HepG2 (cell line): ENCODE results near the gene GPR61. TPM values are rescaled to one million over a fixed set of nuclear protein-coding genes. Genes with fewer than 3 reads are reported as not detected.

Experiments used
- ATAC-seq: fragments of 200-7000 bp; cut with Tn5 transposase; 3 replicates; pipeline ENCODE4 v1.9.1; 2020; ENCODE audit warnings: mild to moderate bottlenecking, moderate library complexity
- BruUV-seq: library from RNA; stranded (reverse); fragments of 400-500 nt; replicated peaks from 2 replicates; lab custom pipeline; 2021; lab: Mats Ljungman, UMichigan
- CTCF ChIA-PET: fragments of 300-600 bp; formaldehyde crosslinking; extraction: SDS; loops from one replicate; lab custom pipeline; 2021; ENCODE audit warnings: low total read pairs, inconsistent platforms, low intra/inter-chr PET ratio; lab: Yijun Ruan, JAX
- POLR2A ChIA-PET: fragments of 350-600 bp; sonication (Branson Sonifier 250); formaldehyde crosslinking; loops from one replicate; lab custom pipeline; 2020; ENCODE audit warnings: antibody characterized with exemption, inconsistent platforms; lab: Yijun Ruan, JAX
- DNase-seq: peaks from one replicate; pipeline ENCODE4 v3.0.0-alpha.2; 2015; ENCODE audit warnings: low spot score
- FAIRE-seq: peaks from 3 replicates; lab custom pipeline; 2011; peaks lifted over from hg19 to GRCh38; lab: Jason Lieb, UNC
- H2AFZ ChIP-seq: one replicate; pipeline ENCODE4 v1.6.1; 2011; ENCODE audit warnings: low read length, inconsistent platforms
- H3K27ac ChIP-seq: fragments of 300-600 bp; 3 replicates; pipeline ENCODE4 v1.8.0; 2011; ENCODE audit warnings: mixed run types, mild to moderate bottlenecking, mixed read lengths, low read length, inconsistent platforms; ENCODE audit not compliant: insufficient read depth; ENCODE audit errors: extremely low read length
- H3K27me3 ChIP-seq, 2 experiments: fragments of 200-600 bp in 1 of 2; 2 replicates in 1 of 2; 3 replicates in 1 of 2; pipeline versions ENCODE4 v1.6.0 to v1.8.0; 2011; ENCODE audit warnings: low read length in 2 of 2, mild to moderate bottlenecking in 2 of 2, moderate library complexity in 2 of 2, inconsistent platforms in 1 of 2; ENCODE audit not compliant: insufficient read depth in 2 of 2, control insufficient read depth in 1 of 2
- H3K36me3 ChIP-seq, 2 experiments: fragments of 200-600 bp in 1 of 2; replicated peaks in 1 of 2; 2 replicates in 1 of 2; 3 replicates in 1 of 2; pipeline versions ENCODE4 v1.5.1 to v1.8.0; 2011; ENCODE audit warnings: low read length in 2 of 2, inconsistent platforms in 1 of 2; ENCODE audit not compliant: insufficient read depth in 2 of 2, control insufficient read depth in 1 of 2
- H3K4me1 ChIP-seq: 2 replicates; pipeline ENCODE4 v1.5.1; 2012; ENCODE audit warnings: low read length, inconsistent platforms; ENCODE audit not compliant: insufficient read depth
- H3K4me2 ChIP-seq: 2 replicates; pipeline ENCODE4 v1.6.0; 2011; ENCODE audit warnings: low read depth, low read length, inconsistent platforms
- H3K4me3 ChIP-seq, 3 experiments: fragments of 200-600 bp in 1 of 3; sonication (generic), shearing (Covaris generic) in 1 of 3; replicated peaks in 1 of 3; 2 replicates each; pipeline ENCODE4 v1.5.1; 2011 to 2016; ENCODE audit warnings: low read length in 3 of 3, inconsistent platforms in 2 of 3, low read depth in 2 of 3, mild to moderate bottlenecking in 2 of 3, control low read depth in 1 of 3, mixed read lengths in 1 of 3; ENCODE audit not compliant: insufficient read depth in 1 of 3
- H3K79me2 ChIP-seq: one replicate; pipeline ENCODE4 v1.6.1; 2011; ENCODE audit warnings: low read length, inconsistent platforms; ENCODE audit not compliant: insufficient read depth
- H3K9ac ChIP-seq: 2 replicates; pipeline ENCODE4 v1.6.0; 2011; ENCODE audit warnings: mild to moderate bottlenecking, low read depth, low read length, inconsistent platforms; ENCODE audit not compliant: insufficient read depth
- H3K9me3 ChIP-seq: 2 replicates; pipeline ENCODE4 v1.5.1; 2012; ENCODE audit warnings: mild to moderate bottlenecking, low read length
- H4K20me1 ChIP-seq: 2 replicates; pipeline ENCODE4 v1.6.0; 2011; ENCODE audit warnings: inconsistent platforms, mild to moderate bottlenecking, low read length, moderate library complexity; ENCODE audit not compliant: insufficient read depth
- AGO1 ChIP-seq: fragments of 200-400 bp; formaldehyde crosslinking; IDR thresholded peaks from 2 replicates; pipeline ENCODE4 v1.6.1; 2017; ENCODE audit warnings: mild to moderate bottlenecking, low read depth, low read length, moderate library complexity; ENCODE audit not compliant: poor library complexity, severe bottlenecking
- BHLHE40 ChIP-seq: IDR thresholded peaks from 2 replicates; pipeline ENCODE4 v1.6.1; 2011; ENCODE audit warnings: low read length, improper control_type of control experiment
- CEBPG ChIP-seq: IDR thresholded peaks from 2 replicates; pipeline ENCODE4 v1.6.1; 2016
- HMGXB3 ChIP-seq: sonication (generic); formaldehyde crosslinking; IDR thresholded peaks from 2 replicates; pipeline ENCODE4 v1.4.0; 2020; ENCODE audit warnings: missing genetic modification reagents, borderline replicate concordance
- MBNL3 ChIP-seq: fragments of 250-450 bp; sonication (Bioruptor Pico); conservative IDR thresholded peaks from 2 replicates; pipeline ENCODE4 v1.8.0; 2022; ENCODE audit warnings: mild to moderate bottlenecking, inconsistent platforms
- NR2C2 ChIP-seq: sonication (generic); formaldehyde crosslinking; IDR thresholded peaks from 2 replicates; pipeline ENCODE4 v1.4.0; 2020; ENCODE audit warnings: missing genetic modification reagents, mild to moderate bottlenecking, moderate library complexity, borderline replicate concordance
- SMAD1 ChIP-seq: sonication (generic); formaldehyde crosslinking; IDR thresholded peaks from 2 replicates; pipeline ENCODE4 v1.4.0; 2020; ENCODE audit warnings: missing genetic modification reagents, low read depth, mild to moderate bottlenecking, borderline replicate concordance
- ZBTB38 ChIP-seq: sonication (generic); formaldehyde crosslinking; IDR thresholded peaks from 2 replicates; pipeline ENCODE4 v1.5.1; 2020; ENCODE audit warnings: mild to moderate bottlenecking, missing genetic modification reagents
- ZMAT3 ChIP-seq: sonication (generic); formaldehyde crosslinking; conservative IDR thresholded peaks from 2 replicates; pipeline ENCODE4 v1.7.0; 2021; ENCODE audit warnings: missing genetic modification reagents
- ZNF496 ChIP-seq: sonication (generic); formaldehyde crosslinking; IDR thresholded peaks from 2 replicates; pipeline ENCODE4 v1.8.1; 2023; ENCODE audit warnings: mild to moderate bottlenecking, moderate library complexity, missing genetic modification reagents; ENCODE audit not compliant: insufficient replicate concordance
- ZNF644 ChIP-seq: IDR thresholded peaks from 2 replicates; pipeline ENCODE4 v1.6.1; 2016; ENCODE audit warnings: low read depth
- WGBS: methylation state at CpG from one replicate; pipeline ENCODE4 v1.1.6; 2017; ENCODE audit warnings: low lambda C conversion rate; 5-methylcytosine and 5-hydroxymethylcytosine counted together
- in situ Hi-C: cut with HindIII; loops from 2 replicates; pipeline ENCODE4 v1.10.0; 2017; ENCODE audit warnings: low pct_unique_long_range_greater_than_20kb; ENCODE audit not compliant: extremely low pct_ligation_motif_present
- intact Hi-C: fragments of 100-400 bp; cut with micrococcal nuclease; formaldehyde crosslinking; loops from one replicate; pipeline ENCODE4 v1.10.0; 2022; ENCODE audit not compliant: unreplicated experiment
- polyA plus RNA-seq, 8 experiments: library from polyadenylated mRNA; depleted of rRNA in 3 of 8; stranded (reverse) in 7 of 8; unstranded in 1 of 8; fragments of >200 nt; fragmentation: Illumina TruSeq in 4 of 8; extraction: Trizol in 4 of 8; gene quantifications; 2 replicates each; pipeline versions ENCODE4 v1.2.1 to v1.2.3, GENCODE V29; 2011 to 2016; ENCODE audit warnings: low read depth in 4 of 8, missing spikeins in 1 of 8, mixed read lengths in 1 of 8; ENCODE audit not compliant: insufficient read depth in 1 of 8
- total RNA-seq, 5 experiments: library from RNA; depleted of rRNA; stranded (reverse); fragments of >200 nt; fragmentation: Illumina TruSeq; extraction: Trizol; gene quantifications; 2 replicates each; pipeline ENCODE4 v1.2.3, GENCODE V29; 2016; ENCODE audit warnings: low read depth in 1 of 5
- TF ChIP-seq, protein P1 (sequence below): sonication (generic); formaldehyde crosslinking; IDR thresholded peaks from 2 replicates; pipeline ENCODE4 v1.4.0; 2020; ENCODE audit warnings: low read depth, missing genetic modification reagents

GPR61 gene
- total and polyA plus RNA-seq, 2 of the 13 experiments (the other 11 are each of a cell fraction or from before 2014, with no cell fraction given) = not detected

DNA sequence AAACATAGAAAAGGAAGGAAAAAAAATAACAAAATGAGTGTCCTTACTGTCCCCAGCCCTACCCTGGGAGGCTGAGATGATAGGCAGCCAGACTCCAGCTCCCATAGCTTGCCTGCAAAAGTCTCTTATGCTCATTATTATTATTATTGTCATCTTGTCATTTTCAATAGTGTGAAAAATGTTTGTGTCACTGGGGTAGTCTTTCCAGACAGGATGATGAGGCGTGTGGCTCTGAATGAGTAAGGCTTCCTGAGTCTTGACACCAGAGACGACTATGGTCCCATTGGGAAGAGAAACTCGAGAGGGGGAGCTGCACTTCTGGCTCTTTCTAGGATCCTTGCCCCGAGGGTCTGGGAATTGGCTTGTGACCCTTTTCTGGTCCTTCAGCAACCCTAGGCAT lies 46.9 kb upstream of the GPR61 start:
- intact Hi-C loops = loop anchor here (5.0 kb wide), 1 partner anchor 65 kb away; the partner anchor contains the start of gene PSMA5
- Histone ChIP-seq H3K27me3 (no peaks in the 10 kb centered on the region), H3K9ac (peak overlapping the region; percentile 66; the same call in 1 of the 2 replicates), H3K36me3 (peaks cover 2 to 6% of the 10 kb centered on the region in 2 experiments; a peak in 2 of 5 replicates), H3K4me1 (peaks cover 18% of the 10 kb centered on the region), H3K27ac (no peak overlapping the region), H3K4me3 (no peak overlapping the region), H4K20me1 (no peaks in the 10 kb centered on the region), H3K4me2 (no peak overlapping the region), H3K79me2 (no peaks in the 10 kb centered on the region), H3K9me3 (no peaks in the 10 kb centered on the region), H2AFZ (no peak overlapping the region)
- POLR2A ChIA-PET = interaction anchor here (2.0 to 2.9 kb wide), 3 partner anchors 9 to 40 kb away, joined by 9 to 11 read pairs (median 10); partner anchors contain the start of gene ATXN7L2
- in situ Hi-C loops = loop anchor here (5.0 kb wide), 1 partner anchor 40 kb away; no protein-coding TSS in a partner anchor
- CTCF ChIA-PET = interaction anchor here (2.2 kb wide), 1 partner anchor 40 kb away, joined by 32 read pairs; no protein-coding TSS in a partner anchor
- ATAC-seq (no peak), FAIRE-seq (no peak), DNase-seq (no peak)
- TF ChIP-seq CEBPG (CRISPR knock-in tag) (no peak), SMAD1 (CRISPR knock-in tag) (no peak), ZBTB38 (CRISPR knock-in tag) (no peak), ZNF644 (no peak), HMGXB3 (no peak), ZMAT3 (CRISPR knock-in tag) (no peak), NR2C2 (CRISPR knock-in tag) (no peak), MBNL3 (CRISPR knock-in tag) (no peak), AGO1 (no peak), BHLHE40 (no peak), ZNF496 (CRISPR knock-in tag) (no peak)
- TF ChIP-seq, protein P1, sequence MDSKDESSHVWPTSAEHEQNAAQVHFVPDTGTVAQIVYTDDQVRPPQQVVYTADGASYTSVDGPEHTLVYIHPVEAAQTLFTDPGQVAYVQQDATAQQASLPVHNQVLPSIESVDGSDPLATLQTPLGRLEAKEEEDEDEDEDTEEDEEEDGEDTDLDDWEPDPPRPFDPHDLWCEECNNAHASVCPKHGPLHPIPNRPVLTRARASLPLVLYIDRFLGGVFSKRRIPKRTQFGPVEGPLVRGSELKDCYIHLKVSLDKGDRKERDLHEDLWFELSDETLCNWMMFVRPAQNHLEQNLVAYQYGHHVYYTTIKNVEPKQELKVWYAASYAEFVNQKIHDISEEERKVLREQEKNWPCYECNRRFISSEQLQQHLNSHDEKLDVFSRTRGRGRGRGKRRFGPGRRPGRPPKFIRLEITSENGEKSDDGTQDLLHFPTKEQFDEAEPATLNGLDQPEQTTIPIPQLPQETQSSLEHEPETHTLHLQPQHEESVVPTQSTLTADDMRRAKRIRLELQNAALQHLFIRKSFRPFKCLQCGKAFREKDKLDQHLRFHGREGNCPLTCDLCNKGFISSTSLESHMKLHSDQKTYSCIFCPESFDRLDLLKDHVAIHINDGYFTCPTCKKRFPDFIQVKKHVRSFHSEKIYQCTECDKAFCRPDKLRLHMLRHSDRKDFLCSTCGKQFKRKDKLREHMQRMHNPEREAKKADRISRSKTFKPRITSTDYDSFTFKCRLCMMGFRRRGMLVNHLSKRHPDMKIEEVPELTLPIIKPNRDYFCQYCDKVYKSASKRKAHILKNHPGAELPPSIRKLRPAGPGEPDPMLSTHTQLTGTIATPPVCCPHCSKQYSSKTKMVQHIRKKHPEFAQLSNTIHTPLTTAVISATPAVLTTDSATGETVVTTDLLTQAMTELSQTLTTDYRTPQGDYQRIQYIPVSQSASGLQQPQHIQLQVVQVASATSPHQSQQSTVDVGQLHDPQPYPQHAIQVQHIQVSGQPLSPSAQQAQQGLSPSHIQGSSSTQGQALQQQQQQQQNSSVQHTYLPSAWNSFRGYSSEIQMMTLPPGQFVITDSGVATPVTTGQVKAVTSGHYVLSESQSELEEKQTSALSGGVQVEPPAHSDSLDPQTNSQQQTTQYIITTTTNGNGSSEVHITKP (CRISPR knock-in tag) = no peak
- WGBS = 62% methylated on average over 4 of the region's 4 CpGs
- no TSS peak for BruUV-seq
